Right forelimb (tissue), 1 donor: ENCODE measurements around the gene CPNE2.
A peak's percentile ranks its signal among the peaks of the same experiment; 100 is the strongest.
"Not testable (repeated sequence)": the region's sequence is repeated elsewhere in the genome, so short reads cannot be mapped to it uniquely, and the experiment has no call there.

ENCODE experiments used
- DNase-seq: peaks from one replicate; pipeline ENCODE4 v3.0.0-alpha.2; 2018

The CPNE2 gene

DNA sequence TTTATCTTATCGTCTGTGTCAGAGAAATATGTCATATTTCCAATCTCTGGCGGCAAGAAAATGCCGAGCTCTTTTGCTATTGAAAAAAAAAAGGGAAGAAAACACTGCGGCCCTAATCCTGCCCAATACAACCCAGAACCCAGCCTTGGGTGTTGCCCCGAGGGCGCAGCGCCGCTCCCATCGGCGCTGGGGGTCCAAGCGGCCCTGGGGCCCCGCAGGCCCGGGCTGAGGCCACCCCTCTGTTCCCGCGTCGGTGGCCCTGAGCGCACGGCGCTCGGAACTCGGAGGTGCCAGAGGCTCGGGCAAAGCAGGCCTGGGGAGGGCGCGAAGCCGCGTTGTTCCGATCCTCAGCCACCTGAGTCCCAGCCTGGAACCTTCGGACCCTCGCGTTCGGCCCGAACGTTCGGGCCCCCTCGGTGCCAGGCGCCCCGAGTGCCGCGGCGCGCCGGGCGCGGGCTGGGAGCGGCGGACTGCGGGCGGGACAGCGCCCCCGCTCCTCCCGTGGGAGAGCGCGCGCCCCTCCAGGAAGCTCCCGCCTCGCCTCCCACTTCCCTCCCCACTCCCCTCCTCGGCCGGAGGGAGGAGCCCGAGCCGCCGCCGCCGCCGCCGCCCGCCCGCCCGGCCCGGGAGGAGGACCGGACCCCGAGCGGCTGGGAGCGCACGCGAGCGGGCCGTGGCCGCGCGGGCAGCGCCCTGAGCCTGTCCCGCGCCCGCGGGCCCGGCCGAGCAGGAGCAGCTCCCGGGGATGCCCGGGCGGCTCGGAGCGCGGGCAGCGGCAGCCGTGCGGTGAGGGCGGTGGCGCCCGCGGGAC lies at the start of gene CPNE2:
Gene CPNE2, plus strand, starts transcription at position 609 of the 811 bp plus-strand sequence. CDS start 18,160 bp downstream, outside the sequence.
- peak; percentile 82 for DNase-seq

DNA sequence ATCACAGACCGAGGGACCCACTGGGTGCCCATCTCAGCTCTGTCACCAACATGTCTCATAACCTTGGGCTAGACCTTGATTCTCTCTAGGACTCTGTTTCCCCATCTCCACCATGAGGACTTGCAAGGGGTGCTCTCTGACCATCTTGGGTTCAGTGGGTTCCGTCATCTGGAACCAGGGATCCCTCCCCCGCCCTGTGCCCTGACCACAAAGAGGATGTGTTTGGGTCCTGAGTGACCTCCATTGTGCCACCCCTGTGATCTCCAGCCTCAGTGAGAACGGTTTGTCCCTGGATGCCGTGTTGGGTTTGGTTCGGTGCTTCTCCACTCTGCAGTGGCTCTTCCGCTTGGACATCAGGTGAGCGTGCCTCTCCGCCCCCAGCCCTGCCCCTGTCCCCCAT lies 49.1 kb upstream of the CPNE2 start:
- DNase-seq: no peak

DNA sequence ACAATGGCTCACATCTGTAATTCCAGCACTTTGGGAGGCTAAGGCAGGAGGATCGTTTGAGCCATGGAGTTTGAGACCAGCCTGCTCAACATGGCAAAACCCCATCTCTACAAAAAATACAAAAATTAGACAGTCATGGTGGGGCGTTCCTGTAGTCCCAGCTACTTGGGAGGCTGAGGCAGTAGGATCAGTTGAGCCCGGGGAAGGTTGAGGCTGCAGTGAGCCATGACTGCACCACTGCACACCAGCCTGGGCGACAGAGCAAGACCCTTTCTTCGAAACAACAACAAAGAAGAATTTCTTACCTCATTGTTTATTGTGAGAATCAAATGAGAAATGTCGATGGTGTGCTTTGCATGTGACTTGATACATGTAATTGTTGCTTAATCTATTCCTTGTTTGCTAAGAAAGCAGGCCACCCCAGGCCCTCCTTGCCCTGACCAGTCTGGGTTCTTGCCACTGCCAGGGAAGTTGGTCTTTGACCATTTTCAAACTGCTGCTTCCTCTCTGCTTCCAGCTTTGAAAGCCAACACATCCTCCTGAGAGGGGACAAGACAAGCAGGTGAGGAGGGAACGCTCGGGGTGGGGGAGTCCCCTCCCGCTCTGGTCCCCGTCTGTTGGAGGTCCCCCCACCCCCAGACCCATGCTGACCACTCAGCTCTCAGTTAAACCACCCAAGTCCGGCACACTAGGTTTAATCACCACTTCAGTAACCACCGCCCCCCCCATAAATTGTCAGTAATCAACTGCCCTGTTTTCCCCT lies 47.3 kb upstream of the CPNE2 start:
- DNase-seq: no peak

DNA sequence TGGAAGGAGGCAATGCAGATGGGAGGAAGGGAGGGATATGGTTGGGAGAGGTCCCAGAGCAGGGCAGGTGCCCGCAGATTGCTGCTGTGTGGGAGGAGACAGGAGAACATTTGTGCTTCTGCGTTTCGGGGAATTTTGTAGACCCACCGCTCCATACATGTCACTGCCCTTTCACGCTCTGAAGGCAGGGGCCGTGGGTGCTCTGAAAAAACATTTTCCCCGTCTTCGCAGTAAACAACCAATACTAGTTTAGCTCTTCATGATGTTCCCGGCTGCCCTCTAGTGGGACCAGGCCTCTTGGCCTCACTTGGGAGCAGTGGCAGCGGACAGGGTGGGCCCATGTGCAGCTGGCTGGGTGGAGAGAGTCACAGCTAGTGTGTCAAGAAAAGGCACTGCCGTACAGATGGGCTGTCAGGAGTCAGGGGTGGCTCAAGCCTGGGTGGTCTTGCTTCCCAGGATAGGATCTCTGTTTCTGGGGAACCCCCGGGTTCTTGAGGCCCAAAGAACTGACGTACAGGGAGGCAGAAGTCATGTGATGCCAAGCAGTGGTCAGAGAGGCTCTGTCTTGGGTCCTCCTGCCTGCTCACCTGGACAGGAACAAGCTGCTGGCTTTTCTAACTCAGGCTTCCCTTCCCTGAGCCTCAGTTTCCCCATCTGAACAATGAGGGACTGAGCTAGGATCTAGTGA lies 46.5 kb upstream of the CPNE2 start:
- DNase-seq: peak; percentile 81

DNA sequence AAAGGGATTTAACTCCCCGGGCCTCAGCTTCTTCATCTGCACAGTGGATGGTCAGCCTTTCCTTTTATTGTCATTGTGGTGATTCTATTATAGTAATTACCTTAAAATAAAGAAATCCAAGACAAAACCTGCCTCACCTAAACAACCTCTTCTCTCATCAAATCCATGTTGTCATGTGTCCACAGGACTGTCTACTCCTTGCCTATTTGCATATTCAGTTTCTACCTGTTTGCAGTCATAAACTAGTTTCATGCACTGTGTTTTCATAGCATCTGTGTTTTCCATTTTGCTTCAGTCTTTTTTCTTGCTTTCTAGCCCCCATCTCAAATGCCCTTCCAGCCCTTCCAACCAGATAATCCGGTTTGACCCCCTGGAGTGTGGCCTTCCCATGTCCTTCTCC lies 44.3 kb upstream of the CPNE2 start:
- no peak for DNase-seq

DNA sequence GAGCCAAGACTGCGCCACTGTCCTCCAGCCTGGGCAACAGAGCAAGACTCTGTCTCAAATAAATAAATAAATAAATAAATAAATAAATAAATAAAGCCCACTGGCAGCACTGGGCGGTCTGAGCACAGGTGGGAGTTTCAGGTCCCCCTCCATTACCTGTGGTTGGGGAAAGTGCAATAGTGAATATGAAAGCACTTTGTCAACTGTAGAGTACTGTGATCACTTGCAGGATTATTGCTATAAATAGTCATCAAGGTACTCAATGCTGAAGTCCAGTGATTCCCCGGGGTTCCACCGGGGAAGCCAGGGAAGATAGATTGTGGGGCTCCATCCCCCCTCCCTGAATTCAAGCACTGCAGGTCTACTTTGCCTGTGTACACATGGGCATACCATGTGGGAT lies 42.7 kb upstream of the CPNE2 start:
- DNase-seq: no peak

DNA sequence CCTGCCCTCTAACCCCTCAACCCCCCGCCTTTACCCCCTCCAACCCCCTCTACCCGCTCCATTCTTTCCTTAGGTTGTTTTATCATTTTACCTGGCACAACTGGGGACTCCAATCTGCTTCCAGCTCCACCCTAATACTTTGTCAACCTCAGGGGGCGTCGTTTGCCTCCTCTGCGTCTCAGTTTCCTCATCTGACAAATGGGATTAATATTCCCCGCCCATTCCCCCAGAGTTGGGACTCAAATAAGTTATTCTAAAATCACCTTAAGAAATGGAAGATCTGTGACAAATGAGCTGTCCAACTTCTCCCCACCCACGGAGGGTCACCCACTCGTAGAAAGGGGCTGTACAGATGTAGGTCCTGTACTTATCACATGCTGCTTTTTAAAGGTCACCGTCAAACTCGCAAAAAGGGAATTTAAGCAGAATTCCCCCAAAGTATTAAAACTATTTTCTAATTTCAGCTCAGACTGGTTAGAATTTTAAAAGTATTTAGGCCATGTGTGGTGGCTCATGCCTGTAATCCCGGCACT lies 40.6 kb upstream of the CPNE2 start:
- DNase-seq: no peak

DNA sequence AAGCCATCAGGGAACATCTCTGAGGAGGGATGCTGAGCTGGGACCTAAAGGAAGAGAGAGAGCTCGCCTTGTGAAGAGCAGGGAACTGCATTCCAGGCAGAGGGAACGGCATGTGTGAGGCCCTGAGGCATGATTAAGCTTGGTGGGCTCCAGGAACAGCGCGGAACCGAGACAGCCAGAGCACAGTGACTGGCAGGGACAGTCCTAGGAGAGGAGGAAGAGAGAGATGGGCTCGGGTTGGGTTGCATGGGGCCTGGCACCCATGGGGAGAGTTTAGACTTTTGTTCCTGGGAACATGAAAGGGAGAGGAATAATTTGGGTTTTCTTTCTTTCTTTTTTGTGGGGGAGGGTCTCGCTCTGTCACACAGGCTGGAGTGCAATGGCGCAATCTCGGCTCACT lies 39.2 kb upstream of the CPNE2 start:
- no peak for DNase-seq

DNA sequence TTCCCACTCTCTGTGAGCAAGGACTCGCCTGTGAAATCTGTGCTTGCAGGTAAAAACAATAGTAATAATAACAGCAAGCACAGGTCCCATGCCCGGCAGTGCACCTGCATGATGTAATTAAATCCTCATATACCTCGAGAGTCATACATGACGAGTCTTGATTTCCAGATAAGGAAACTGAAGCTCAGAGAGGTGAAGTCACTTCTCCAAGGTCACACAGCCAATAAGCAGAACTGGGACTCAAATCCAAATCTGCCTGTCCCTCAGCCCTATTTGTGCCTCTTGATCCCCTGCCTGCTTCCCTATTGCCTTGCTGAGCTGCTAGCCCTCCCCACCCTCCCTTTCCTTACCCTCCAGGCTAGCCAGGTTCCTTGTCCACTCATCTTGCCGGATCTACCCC lies 38.0 kb upstream of the CPNE2 start:
- DNase-seq: no peak

DNA sequence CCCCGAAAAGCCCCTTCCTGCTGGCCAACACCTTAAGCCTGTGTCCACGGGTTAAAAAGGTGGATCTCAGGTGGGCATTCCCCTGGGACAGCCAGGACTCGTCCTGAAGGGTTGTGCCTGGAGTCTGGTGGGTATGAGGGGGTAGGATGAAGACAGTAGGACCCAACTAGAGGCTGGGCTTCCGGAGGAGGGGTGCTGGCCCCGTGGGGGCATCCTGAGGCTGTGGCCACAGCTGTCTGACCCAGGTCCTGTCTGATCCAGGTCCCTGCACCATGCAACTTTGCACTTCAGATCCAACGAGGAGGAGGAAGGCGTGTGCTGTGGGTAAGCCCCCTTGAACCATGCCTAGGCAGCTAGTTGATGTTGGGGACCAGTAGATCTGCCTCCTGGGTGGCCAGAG lies 37.6 kb upstream of the CPNE2 start:
- no peak for DNase-seq

DNA sequence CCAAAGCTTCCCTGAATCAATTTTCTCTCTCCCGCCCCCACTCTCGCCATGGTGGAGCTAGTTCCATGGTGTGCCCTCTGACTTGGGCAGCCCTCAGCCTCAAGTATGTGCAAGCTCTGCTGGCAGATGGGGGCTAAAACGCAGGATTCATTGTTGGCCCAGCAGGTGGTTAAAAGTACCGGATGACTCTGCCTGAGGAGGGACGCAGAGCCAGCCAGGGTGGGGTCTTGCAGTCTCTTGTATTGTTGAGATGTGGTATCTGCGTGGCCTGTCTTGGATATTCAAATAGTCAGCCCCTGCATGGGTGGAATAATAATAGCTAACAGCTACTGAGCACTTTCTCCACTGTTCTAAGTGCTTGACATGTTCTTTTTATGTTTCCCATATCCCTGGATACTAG lies 36.7 kb upstream of the CPNE2 start:
- DNase-seq: no peak

DNA sequence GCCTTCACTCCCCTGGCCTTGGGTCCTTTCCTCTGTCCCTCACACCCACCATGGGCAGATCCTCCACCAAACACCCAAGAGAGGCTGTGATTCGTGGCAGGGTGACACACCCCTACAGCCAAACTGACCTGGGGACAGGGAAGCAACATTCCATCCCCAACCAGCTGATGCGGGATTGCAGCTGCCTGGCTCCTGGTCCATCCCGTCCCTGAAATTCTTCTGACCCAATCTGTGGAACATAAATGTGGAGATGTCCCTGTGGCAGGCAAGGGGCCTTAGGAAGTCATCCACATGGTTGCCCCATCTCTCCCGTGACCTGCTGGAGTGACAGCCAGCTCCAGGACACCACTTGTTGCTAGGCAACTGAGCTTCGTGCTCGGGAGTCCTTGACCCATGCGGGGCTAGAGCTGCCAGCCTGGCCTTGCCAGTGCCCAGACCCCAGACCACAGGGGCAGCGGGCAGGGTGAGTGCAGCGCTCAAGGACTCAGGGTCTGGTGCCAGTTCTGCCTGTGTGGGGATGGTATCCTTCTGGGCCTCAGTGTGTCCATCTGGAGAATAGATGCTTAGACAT lies 34.0 kb upstream of the CPNE2 start:
- DNase-seq: no peak

DNA sequence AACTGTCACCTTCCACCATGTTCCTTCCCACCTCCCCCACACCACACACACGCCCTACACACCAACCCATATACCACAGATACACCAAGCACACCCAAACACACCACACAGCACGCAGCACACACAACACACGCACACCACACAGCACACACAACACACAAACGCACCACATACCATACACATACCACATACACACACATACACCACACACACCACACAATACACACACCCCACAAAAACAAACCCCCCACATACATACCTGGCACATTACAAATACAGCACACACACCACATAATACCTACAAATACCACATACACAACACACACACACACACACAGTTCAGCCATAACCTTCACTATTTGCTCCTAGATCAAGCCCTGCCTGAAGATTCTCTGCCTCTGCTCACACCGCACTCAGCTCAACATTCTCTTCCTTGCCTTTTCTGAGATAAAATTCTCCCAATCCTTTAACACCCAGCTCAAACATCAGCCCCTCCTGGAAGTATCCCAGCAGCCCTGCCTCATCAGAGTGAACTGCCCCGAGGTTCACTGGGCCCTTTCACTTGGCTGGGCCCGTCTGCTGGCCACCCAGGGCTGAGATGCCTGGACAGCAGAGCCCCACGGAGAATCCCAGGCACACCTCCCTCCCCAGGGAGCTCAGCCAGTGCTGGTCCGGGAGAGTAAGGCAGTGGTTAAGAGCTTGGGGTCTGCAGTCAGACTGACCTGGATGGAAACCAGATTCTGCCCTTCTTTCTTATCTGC lies 31.9 kb upstream of the CPNE2 start:
- no peak for DNase-seq

DNA sequence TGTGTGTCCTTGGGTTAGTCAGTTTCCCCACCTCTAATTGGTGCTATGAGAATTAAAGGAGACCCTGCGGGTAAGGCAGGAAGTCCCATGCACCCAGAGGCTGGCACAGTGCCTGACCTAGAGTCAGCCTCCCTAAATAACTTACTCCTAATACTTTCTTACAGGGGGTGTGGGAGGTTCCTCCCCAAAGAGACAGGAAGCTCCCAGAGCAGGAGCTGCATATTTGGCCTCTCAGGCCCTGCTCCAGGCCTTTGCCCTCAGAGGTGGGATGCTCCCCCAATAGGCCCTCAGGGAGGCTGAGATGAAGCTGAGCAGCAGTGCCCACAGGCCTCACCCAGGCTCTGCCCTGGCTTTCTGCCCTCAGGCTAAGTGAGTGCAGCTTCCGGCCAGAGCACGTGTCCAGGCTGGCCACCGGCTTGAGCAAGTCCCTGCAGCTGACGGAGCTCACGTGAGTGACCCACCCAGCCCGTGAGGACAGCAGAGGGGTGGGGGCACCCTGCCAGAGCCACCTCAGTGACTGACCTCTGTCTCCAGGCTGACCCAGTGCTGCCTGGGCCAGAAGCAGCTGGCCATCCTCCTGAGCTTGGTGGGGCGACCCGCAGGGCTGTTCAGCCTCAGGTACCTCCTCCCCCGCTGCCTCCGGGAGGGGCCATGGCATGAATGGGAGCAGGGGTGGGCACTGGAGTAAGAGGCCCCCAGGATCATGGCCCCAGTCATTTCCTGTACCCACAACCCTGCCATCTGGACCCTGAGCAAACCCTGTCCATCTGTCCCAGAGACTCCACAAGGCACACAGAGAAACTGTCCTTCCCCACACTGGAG lies 31.1 kb upstream of the CPNE2 start:
- peak; percentile 57 for DNase-seq

DNA sequence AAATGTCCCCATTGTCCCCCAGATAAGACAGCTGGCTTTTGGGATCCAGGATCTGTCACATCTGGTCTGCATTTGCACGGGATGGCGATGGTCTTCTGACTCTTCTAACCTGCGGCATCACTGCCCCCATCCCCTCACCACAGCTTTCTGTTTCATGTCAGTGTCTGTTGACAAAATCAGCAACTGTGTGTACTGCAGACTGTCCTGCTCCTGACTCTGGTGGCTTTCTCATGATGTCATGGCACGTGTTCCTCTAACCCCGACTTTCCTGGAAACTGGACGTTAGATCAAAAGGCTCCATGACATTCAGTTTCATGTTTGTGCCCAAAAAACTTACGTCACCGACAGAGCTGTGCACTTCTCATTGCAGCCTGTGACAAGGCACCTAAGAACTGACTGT lies 30.1 kb upstream of the CPNE2 start:
- no peak for DNase-seq

DNA sequence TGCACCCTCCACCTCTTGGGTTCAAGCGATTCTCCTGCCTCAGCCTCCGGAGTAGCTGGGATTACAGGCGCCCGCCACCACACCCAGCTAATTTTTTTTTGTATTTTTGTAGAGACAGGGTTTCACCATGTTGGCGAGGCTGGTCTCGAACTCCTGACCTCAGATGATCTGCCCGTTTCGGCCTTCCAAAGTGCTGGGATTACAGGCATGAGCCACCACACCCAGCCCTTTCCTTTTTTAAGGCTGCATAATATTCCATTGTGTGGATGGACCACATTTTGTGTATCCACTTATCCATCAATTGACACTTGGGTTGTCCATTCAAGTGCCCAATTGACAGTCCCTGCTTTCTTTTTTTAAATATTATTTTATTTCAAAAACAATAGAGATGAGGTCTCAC lies 29.2 kb upstream of the CPNE2 start:
- not testable (repeated sequence) for DNase-seq

DNA sequence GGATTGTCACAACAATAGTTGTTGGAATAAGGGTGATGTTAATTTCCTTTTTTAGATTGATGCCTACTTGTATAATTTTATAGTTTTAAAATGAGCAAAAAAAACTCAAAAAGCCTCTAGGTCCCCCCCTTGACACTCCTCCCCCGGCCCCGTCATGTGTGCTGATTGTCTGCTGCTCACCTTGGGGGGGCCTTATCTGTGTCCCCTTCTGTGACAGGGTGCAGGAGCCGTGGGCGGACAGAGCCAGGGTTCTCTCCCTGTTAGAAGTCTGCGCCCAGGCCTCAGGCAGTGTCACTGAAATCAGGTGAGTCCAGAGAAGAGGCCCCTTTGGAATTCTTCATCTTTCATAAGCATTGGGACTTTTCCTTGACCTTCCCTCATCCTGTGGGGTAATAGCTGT lies 27.4 kb upstream of the CPNE2 start:
- no peak for DNase-seq

DNA sequence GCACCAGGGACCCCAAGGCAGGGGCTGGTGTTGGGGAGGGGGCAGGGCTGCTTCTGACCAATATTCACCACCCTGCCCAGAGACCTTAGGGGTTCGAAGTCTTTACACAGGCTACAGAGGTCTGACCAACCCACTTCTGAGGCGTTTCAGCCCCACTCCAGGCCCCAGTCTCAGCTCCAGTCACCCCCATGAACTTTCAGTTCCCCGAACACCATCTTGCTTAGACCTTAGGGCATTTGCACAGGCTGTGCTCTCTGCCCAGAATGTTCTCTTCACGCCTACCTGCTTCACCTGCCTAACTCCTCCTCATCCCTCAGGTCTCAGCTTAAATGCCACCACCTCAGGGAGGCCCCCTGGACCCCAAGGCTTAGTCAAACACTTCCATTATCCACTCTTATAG lies 25.8 kb upstream of the CPNE2 start:
- DNase-seq: no peak

DNA sequence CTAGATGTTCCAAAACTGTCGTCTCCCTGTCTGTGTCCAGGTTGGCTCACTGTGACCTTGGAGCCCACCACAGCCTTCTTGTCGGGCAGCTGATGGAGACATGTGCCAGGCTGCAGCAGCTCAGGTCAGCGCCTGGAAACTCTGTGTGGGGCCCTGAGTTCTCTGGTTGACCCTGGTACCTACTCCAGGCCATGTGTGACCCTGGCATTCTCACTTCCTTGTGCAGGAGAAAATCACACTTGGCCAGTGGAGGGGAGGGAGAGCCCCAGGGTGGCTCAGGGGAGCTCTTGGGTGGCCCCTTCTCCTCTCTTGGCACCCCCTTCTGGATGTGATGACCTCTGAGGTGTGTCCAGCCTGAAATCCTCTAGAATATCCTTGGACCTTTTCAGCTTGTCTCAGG lies 25.0 kb upstream of the CPNE2 start:
- no peak for DNase-seq

DNA sequence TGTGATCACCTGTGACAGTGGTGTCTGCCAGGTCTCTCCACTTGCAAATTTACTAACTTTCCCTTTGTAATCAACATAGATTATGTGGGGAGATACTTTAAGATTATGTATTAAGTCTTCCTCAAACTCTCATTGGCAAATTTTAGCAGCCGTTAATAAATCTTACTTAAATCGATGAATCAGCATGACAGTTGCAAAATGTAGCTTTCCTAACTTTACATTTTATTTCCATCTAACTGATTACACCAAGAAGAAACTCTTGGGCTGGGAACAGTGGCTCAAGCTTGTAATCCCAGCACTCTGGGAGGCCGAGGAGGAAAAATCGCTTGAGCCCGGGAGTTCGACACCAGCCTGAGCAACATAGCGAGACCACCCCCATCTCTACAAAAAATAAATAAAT lies 23.3 kb upstream of the CPNE2 start:
- DNase-seq: no peak

DNA sequence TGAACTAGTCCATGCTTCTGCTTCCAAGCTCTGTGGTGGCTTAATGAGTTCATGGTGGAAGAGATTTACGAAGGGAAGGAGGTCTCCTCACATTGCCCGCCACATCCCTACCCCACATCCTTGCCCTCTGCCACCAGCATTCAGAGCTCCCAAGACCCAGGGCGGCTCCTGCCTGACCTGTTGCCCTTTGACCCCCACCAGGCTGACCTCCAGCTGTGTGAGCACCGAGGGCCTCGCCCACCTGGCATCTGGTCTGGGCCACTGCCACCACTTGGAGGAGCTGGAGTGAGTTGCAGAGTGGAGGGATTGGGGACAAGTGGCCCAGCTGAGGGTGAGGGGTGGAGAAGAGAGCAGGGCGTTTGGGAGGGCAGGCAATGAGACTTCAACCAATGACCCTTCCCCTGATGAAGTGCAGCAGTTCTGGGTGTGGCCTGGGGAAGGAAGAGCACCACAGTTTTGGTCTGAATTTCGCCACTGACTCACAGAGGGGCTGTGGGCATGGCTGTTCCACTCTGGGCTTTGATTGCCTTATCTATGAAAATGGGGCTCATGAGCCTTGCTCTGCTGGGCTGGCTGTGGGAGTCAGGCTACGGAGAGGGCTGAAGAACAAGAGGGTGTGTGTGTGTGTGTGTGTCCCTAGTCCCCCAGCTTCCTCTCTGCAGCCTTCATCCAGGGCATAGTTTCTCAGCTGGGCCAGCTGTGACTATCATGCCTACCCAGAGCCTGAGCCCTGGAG lies 22.6 kb upstream of the CPNE2 start:
- no peak for DNase-seq
